ENCODE results near the gene G0S2.

- TF ChIP-seq CTCF (IDR thresholded peaks at IDR 0.05; ENCODE audit: low read depth, low read length, poor library complexity, severe bottlenecking) (no peak), EZH2phosphoT487 (IDR thresholded peaks at IDR 0.05; ENCODE audit: borderline replicate concordance, low read length) (no peak)
Observed at GRCh38 chr1:209708297-209708696, 33.1 kb downstream of the G0S2 start.
